K562 (cell line): Measurements from ENCODE around the gene POLA1. TPM values are rescaled to one million over a fixed set of nuclear protein-coding genes. Genes with fewer than 3 reads are reported as not detected.

Experiments used
- ATAC-seq: fragments of 200-7000 bp; cut with Tn5 transposase; 3 replicates; pipeline ENCODE4 v1.9.1; 2020; ENCODE audit warnings: moderate library complexity
- BruUV-seq: library from RNA; stranded (reverse); fragments of 400-500 nt; replicated peaks from 2 replicates; lab custom pipeline; 2021; lab: Mats Ljungman, UMichigan
- CTCF ChIA-PET: fragments of 300-600 bp; formaldehyde crosslinking; extraction: SDS; loops from one replicate; lab custom pipeline; 2021; ENCODE audit warnings: low intra/inter-chr PET ratio; lab: Yijun Ruan, JAX
- POLR2A ChIA-PET: fragments of 300-600, 350-650 bp; sonication (Branson Sonifier 250); formaldehyde crosslinking; extraction: SDS; loops from one replicate; lab custom pipeline; 2021; ENCODE audit warnings: antibody characterized with exemption, inconsistent platforms; lab: Yijun Ruan, JAX
- DNase-seq, 4 experiments: peaks; one replicate each; pipeline versions ENCODE4 v3.0.0 to v3.0.0-alpha.2; 2011 to 2018; ENCODE audit warnings: low spot score in 3 of 4, mixed read lengths in 3 of 4; ENCODE audit errors: extremely low read depth in 1 of 4
- FAIRE-seq: peaks from 2 replicates; lab custom pipeline; 2011; peaks lifted over from hg19 to GRCh38; lab: Jason Lieb, UNC
- H2AFZ ChIP-seq: 2 replicates; pipeline ENCODE4 v1.6.0; 2011; ENCODE audit warnings: low read depth, low read length, control low read depth, inconsistent platforms
- H3K27ac ChIP-seq: fragments of 200-600 bp; 3 replicates; pipeline ENCODE4 v1.8.0; 2011; ENCODE audit warnings: low read depth, mild to moderate bottlenecking, control low read depth, inconsistent platforms, low read length, moderate library complexity, mixed read lengths; ENCODE audit errors: extremely low read depth
- H3K27me3 ChIP-seq, 2 experiments: fragments of 300-600 bp in 1 of 2; 2 replicates in 1 of 2; 3 replicates in 1 of 2; pipeline versions ENCODE4 v1.6.0 to v1.8.0; 2011; ENCODE audit warnings: inconsistent platforms in 2 of 2, low read length in 2 of 2, mild to moderate bottlenecking in 1 of 2, mixed read lengths in 1 of 2, moderate library complexity in 1 of 2; ENCODE audit not compliant: control insufficient read depth in 2 of 2, insufficient read depth in 2 of 2
- H3K36me3 ChIP-seq: fragments of 300-600 bp; 3 replicates; pipeline ENCODE4 v1.8.0; 2011; ENCODE audit warnings: mild to moderate bottlenecking, low read length, inconsistent platforms; ENCODE audit not compliant: control insufficient read depth, insufficient read depth
- H3K4me1 ChIP-seq, 2 experiments: fragments of 200-600 bp in 1 of 2; replicated peaks in 1 of 2; 2 replicates in 1 of 2; 3 replicates in 1 of 2; pipeline versions ENCODE4 v1.5.1 to v1.8.0; 2011; ENCODE audit warnings: inconsistent platforms in 2 of 2, low read length in 2 of 2, mild to moderate bottlenecking in 1 of 2, mixed read lengths in 1 of 2, moderate library complexity in 1 of 2; ENCODE audit not compliant: control insufficient read depth in 2 of 2, insufficient read depth in 2 of 2
- H3K4me2 ChIP-seq: 2 replicates; pipeline ENCODE4 v1.6.1; 2011; ENCODE audit warnings: low read length, control low read depth, inconsistent platforms, mixed read lengths; ENCODE audit not compliant: insufficient read depth
- H3K4me3 ChIP-seq: fragments of 200-600 bp; sonication (generic), shearing (Covaris generic); 2 replicates; pipeline ENCODE4 v1.5.1; 2016; ENCODE audit warnings: control low read depth, inconsistent platforms
- H3K79me2 ChIP-seq: fragments of 200-600 bp; 3 replicates; pipeline ENCODE4 v1.8.0; 2011; ENCODE audit warnings: low read length, inconsistent platforms; ENCODE audit not compliant: control insufficient read depth, insufficient read depth
- H3K9ac ChIP-seq, 2 experiments: 2 replicates each; pipeline versions ENCODE4 v1.6.0 to v1.6.1; 2011; ENCODE audit warnings: low read depth in 2 of 2, low read length in 2 of 2, control low read depth in 1 of 2, inconsistent platforms in 1 of 2, mild to moderate bottlenecking in 1 of 2, mixed read lengths in 1 of 2; ENCODE audit not compliant: insufficient read depth in 1 of 2
- H3K9me1 ChIP-seq: one replicate; pipeline ENCODE4 v1.6.0; 2011; ENCODE audit warnings: inconsistent platforms, mild to moderate bottlenecking, low read length, moderate library complexity; ENCODE audit not compliant: control insufficient read depth, insufficient read depth
- H3K9me3 ChIP-seq: replicated peaks from 2 replicates; pipeline ENCODE4 v1.5.1; 2011; ENCODE audit warnings: low read depth, low read length, inconsistent platforms; ENCODE audit not compliant: control insufficient read depth, insufficient read depth
- H4K20me1 ChIP-seq: replicated peaks from 2 replicates; pipeline ENCODE4 v1.6.1; 2011; ENCODE audit warnings: low read length, inconsistent platforms, mixed read lengths; ENCODE audit not compliant: control insufficient read depth, insufficient read depth
- BCOR ChIP-seq: fragments of 450-650 bp; IDR thresholded peaks from 2 replicates; pipeline ENCODE4 v1.6.1; 2016
- C11orf30 ChIP-seq: fragments of 450-650 bp; IDR thresholded peaks from 2 replicates; pipeline ENCODE4 v1.6.1; 2016; ENCODE audit warnings: low read depth, mild to moderate bottlenecking
- EWSR1 ChIP-seq: fragments of 450-650 bp; IDR thresholded peaks from 2 replicates; pipeline ENCODE4 v1.6.1; 2018; ENCODE audit warnings: borderline replicate concordance, mild to moderate bottlenecking, low read depth, moderate library complexity; ENCODE audit not compliant: partially characterized antibody
- IFI16 ChIP-seq: fragments of 250-450 bp; sonication (Bioruptor Pico); IDR thresholded peaks from 2 replicates; pipeline ENCODE4 v2.1.2; 2022; ENCODE audit warnings: mild to moderate bottlenecking, inconsistent platforms
- NONO ChIP-seq, 2 experiments: fragments of 200-400 bp in 1 of 2; fragments of 450-650 bp in 1 of 2; formaldehyde crosslinking in 1 of 2; IDR thresholded peaks; 2 replicates each; pipeline ENCODE4 v1.6.1; 2017; ENCODE audit warnings: low read depth in 2 of 2, mild to moderate bottlenecking in 2 of 2, moderate library complexity in 2 of 2, low read length in 1 of 2
- PRMT5 ChIP-seq: sonication (generic); formaldehyde crosslinking; IDR thresholded peaks from 2 replicates; pipeline ENCODE4 v1.5.0; 2020; ENCODE audit warnings: missing genetic modification reagents
- RBFOX2 ChIP-seq: fragments of 200-400 bp; formaldehyde crosslinking; IDR thresholded peaks from 2 replicates; pipeline ENCODE4 v1.6.1; 2017; ENCODE audit warnings: low read depth, mild to moderate bottlenecking, low read length, moderate library complexity
- USF1 ChIP-seq: sonication (generic); formaldehyde crosslinking; IDR thresholded peaks from 2 replicates; pipeline ENCODE4 v1.9.0; 2022; ENCODE audit warnings: mild to moderate bottlenecking, missing genetic modification reagents
- ZBTB33 ChIP-seq: sonication (generic); formaldehyde crosslinking; IDR thresholded peaks from 2 replicates; pipeline ENCODE4 v1.8.1; 2023; ENCODE audit warnings: mild to moderate bottlenecking, missing genetic modification reagents
- ZBTB34 ChIP-seq: fragments of 250-450 bp; sonication (Bioruptor Pico); IDR thresholded peaks from 2 replicates; pipeline ENCODE4 v1.8.0; 2021; ENCODE audit warnings: mild to moderate bottlenecking, moderate library complexity
- WGBS: fragments of 100-300 bp; shearing (Covaris generic); methylation state at CpG from one replicate; pipeline ENCODE4 v1.1.6; 2016; ENCODE audit warnings: low coverage, mixed read lengths; ENCODE audit not compliant: insufficient coverage; ENCODE audit errors: missing lambda C conversion rate; 5-methylcytosine and 5-hydroxymethylcytosine counted together
- in situ Hi-C: fragments of 300-500 bp; cut with MboI; formaldehyde crosslinking; loops from 4 replicates; pipeline ENCODE4 v1.15.0; 2018; ENCODE audit warnings: inconsistent platforms, mixed read lengths
- intact Hi-C: fragments of 100-400 bp; cut with micrococcal nuclease; formaldehyde crosslinking; loops from 2 replicates; pipeline ENCODE4 v1.14.2; 2022
- polyA plus RNA-seq, 8 experiments: library from polyadenylated mRNA; depleted of rRNA in 4 of 8; stranded (reverse) in 5 of 8; unstranded in 3 of 8; fragments of >200 nt; fragmentation: Nextera tagmentation in 2 of 8; fragmentation: Illumina TruSeq in 1 of 8; extraction: Ambion mirVana in 2 of 8; extraction: Trizol in 1 of 8; gene quantifications; 2 replicates each; pipeline versions ENCODE4 v1.2.1 to v1.2.3, GENCODE V29; 2011 to 2014; ENCODE audit warnings: inconsistent platforms in 1 of 8, missing spikeins in 1 of 8
- total RNA-seq, 7 experiments: library from RNA; depleted of rRNA in 6 of 7; stranded (reverse); fragments of >200 nt in 6 of 7; fragmentation: Illumina TruSeq in 2 of 7; extraction: Trizol in 2 of 7; gene quantifications; 2 replicates each; pipeline versions ENCODE4 v1.2.1 to v1.2.3, GENCODE V29; 2011 to 2021; ENCODE audit warnings: low replicate concordance in 1 of 7
- TF ChIP-seq, protein P1 (sequence below): sonication (generic); formaldehyde crosslinking; IDR thresholded peaks from 2 replicates; pipeline ENCODE4 v1.8.0; 2022; ENCODE audit warnings: mild to moderate bottlenecking, missing genetic modification reagents
- TF ChIP-seq, protein P2 (sequence below): fragments of 150-350 bp; IDR thresholded peaks from 2 replicates; pipeline ENCODE4 v1.6.1; 2014; ENCODE audit warnings: low read depth, mild to moderate bottlenecking, low read length, borderline replicate concordance

Gene POLA1
- total and polyA plus RNA-seq, 9 of the 15 experiments (the other 6 are each of a cell fraction or from before 2014, with no cell fraction given): 8.6 to 48.4 (median 27.4) TPM

GRCh38 chrX:24748196-24748595 lies 54.5 kb downstream of the POLA1 start:
- ChIA-PET CTCF (no interaction called here), POLR2A (interaction anchor here (1.7 kb wide), 1 partner anchor 13 kb away, joined by 4 read pairs; no protein-coding TSS in a partner anchor)
- Histone ChIP-seq H3K36me3 (peaks cover 46% of the 10 kb centered on the region), H3K4me3 (no peak overlapping the region), H2AFZ (no peak overlapping the region), H3K4me1 (no peaks in the 10 kb centered on the region), H3K4me2 (no peak overlapping the region), H3K27ac (no peak overlapping the region), H3K27me3 (no peaks in the 10 kb centered on the region), H3K9me1 (no peaks in the 10 kb centered on the region), H3K9ac (no peak overlapping the region), H4K20me1 (no peaks in the 10 kb centered on the region), H3K79me2 (no peaks in the 10 kb centered on the region), H3K9me3 (no peaks in the 10 kb centered on the region)
- DNase-seq (no peak), ATAC-seq (no peak), FAIRE-seq (no peak)
- in situ Hi-C loops (no loop called here), intact Hi-C loops (no loop called here)
- no TSS peak for BruUV-seq
- WGBS: 100% methylated on average over 3 of the region's 3 CpGs
- no peak for TF ChIP-seq IFI16 (CRISPR knock-in tag)
- no peak for TF ChIP-seq RBFOX2
- TF ChIP-seq C11orf30: no peak
- TF ChIP-seq USF1 (CRISPR knock-in tag): no peak
- TF ChIP-seq NONO (IDR thresholded peaks at IDR 0.05; ENCODE audit: low read depth in 2 of 2, low read length in 1 of 2): no peak
- no peak for TF ChIP-seq PRMT5 (CRISPR knock-in tag)
- no peak for TF ChIP-seq ZBTB33 (CRISPR knock-in tag)
- no peak for TF ChIP-seq ZBTB34
- TF ChIP-seq BCOR: no peak
- TF ChIP-seq, protein P1, sequence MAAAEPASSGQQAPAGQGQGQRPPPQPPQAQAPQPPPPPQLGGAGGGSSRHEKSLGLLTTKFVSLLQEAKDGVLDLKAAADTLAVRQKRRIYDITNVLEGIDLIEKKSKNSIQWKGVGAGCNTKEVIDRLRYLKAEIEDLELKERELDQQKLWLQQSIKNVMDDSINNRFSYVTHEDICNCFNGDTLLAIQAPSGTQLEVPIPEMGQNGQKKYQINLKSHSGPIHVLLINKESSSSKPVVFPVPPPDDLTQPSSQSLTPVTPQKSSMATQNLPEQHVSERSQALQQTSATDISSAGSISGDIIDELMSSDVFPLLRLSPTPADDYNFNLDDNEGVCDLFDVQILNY: no peak
- TF ChIP-seq, protein P2, sequence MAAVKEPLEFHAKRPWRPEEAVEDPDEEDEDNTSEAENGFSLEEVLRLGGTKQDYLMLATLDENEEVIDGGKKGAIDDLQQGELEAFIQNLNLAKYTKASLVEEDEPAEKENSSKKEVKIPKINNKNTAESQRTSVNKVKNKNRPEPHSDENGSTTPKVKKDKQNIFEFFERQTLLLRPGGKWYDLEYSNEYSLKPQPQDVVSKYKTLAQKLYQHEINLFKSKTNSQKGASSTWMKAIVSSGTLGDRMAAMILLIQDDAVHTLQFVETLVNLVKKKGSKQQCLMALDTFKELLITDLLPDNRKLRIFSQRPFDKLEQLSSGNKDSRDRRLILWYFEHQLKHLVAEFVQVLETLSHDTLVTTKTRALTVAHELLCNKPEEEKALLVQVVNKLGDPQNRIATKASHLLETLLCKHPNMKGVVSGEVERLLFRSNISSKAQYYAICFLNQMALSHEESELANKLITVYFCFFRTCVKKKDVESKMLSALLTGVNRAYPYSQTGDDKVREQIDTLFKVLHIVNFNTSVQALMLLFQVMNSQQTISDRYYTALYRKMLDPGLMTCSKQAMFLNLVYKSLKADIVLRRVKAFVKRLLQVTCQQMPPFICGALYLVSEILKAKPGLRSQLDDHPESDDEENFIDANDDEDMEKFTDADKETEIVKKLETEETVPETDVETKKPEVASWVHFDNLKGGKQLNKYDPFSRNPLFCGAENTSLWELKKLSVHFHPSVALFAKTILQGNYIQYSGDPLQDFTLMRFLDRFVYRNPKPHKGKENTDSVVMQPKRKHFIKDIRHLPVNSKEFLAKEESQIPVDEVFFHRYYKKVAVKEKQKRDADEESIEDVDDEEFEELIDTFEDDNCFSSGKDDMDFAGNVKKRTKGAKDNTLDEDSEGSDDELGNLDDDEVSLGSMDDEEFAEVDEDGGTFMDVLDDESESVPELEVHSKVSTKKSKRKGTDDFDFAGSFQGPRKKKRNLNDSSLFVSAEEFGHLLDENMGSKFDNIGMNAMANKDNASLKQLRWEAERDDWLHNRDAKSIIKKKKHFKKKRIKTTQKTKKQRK: no peak
- no peak for TF ChIP-seq EWSR1
